Fibroblast of skin of left quadriceps (primary cell): ENCODE data around the gene OTUD3.

Experiments used
- DNase-seq, 2 experiments: peaks; one replicate each; pipeline ENCODE4 v3.0.0-alpha.2; 2013; ENCODE audit warnings: low read depth in 2 of 2

The OTUD3 gene

GRCh38 chr1:19949016-19949415 is 66.8 kb downstream of the OTUD3 start:
- peak; percentile 5 to 13 for DNase-seq

GRCh38 chr1:19954059-19954458 is 71.9 kb downstream of the OTUD3 start:
- DNase-seq = no peak

- DNase-seq = no peak
Measured at GRCh38 chr1:19955534-19956170, 73.5 kb downstream of the OTUD3 start.

- no peak for DNase-seq
Measured at GRCh38 chr1:19957779-19958178, 75.6 kb downstream of the OTUD3 start.

GRCh38 chr1:19960591-19960990 is 78.4 kb downstream of the OTUD3 start:
- DNase-seq = no peak
